ENCODE data around the gene RWDD1.

Gene RWDD1

DNA sequence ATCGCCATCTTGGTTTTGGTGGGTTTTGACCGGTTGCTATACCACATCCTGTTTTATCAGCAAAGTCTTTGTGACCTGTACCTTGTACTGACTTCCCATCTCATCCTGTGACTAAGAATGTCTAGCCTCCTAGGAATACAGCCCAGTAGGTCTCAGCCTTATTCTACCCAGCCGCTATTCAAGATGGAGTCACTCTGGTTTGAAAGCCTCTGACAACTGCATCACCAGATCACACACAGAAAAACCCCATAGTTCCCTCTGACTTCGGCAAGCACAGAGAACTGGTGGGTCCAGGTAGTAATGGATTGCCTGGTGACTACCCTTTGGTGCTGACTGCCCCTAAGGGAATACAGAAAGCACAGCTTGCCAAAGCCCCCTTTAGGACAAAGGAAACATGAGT is 34.6 kb downstream of the RWDD1 start:
- no peak for DNase-seq (ENCODE audit: low read depth, low spot score)

DNA sequence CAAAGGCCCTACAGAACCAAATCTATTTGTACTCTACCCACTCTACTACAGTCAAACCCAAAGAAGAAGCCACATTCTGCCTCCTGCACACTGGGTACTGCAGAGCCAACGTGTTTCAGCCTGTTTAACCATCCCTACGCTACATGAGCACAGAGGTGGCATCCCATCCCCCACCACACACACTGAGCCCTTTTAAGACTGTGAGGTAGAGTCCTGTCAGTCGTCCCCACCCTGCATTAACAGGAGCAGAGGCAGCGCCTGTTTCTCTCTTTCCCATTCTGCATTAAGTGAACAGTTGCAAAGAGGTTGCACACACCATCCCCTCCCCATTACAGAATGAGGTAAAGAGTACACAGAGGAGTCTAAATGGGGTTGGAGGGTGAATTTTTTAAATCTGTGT is 39.8 kb downstream of the RWDD1 start:
- DNase-seq (ENCODE audit: low read depth, low spot score): no peak

DNA sequence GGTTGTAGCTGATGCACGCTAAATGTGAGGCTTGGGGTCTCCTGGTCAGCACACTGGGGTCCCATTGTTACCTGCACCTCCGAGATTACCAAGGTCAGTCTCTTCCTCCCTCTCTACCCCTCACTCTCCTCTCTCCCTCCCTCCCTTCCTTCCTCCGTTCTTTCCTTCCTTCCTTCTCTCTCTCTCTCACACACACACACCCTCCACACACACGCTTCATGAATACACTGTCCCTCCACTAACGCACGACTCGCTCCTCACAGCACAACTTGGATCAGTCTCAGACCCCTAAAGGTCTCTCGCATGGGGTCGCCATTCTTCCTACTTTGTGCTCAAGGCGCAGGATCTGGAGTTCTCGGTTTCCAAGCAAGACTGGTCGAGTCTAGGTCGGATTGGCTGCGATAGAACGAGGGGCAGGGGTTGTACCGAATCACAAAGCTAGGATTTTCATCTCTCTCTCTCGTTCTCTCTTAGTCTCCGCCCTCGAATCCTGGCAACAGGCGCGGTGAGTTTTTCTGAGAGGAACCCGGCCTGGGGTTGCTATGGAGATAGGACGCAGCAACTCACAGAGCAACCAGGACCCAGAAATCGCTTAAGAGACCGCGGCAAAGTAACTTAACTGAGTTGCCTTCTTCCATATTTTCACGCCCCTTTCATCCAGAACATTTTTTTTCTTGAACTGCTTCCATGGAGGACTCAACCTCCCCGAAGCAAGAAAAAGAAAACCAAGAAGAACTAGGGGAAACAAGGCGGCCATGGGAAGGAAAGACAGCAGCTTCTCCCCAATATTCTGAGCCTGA is 44.8 kb downstream of the RWDD1 start, which contains the start of gene RSPH4A:
Gene RSPH4A, plus strand, starts transcription at position 543 of the 800 bp plus-strand sequence. Its CDS starts 145 bp downstream, at position 688.
- DNase-seq (ENCODE audit: low read depth, low spot score): peak; percentile 98

DNA sequence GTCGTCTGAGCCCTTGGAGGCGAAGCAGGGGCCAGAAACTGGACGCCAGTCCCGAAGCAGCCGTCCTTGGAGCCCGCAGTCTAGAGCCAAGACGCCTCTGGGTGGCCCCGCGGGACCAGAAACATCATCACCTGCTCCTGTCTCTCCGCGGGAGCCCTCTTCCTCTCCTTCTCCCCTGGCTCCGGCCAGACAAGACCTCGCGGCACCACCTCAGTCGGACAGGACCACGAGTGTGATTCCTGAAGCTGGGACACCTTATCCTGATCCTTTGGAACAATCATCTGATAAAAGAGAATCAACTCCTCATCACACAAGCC is 45.4 kb downstream of the RWDD1 start:
- DNase-seq (ENCODE audit: low read depth, low spot score): no peak

DNA sequence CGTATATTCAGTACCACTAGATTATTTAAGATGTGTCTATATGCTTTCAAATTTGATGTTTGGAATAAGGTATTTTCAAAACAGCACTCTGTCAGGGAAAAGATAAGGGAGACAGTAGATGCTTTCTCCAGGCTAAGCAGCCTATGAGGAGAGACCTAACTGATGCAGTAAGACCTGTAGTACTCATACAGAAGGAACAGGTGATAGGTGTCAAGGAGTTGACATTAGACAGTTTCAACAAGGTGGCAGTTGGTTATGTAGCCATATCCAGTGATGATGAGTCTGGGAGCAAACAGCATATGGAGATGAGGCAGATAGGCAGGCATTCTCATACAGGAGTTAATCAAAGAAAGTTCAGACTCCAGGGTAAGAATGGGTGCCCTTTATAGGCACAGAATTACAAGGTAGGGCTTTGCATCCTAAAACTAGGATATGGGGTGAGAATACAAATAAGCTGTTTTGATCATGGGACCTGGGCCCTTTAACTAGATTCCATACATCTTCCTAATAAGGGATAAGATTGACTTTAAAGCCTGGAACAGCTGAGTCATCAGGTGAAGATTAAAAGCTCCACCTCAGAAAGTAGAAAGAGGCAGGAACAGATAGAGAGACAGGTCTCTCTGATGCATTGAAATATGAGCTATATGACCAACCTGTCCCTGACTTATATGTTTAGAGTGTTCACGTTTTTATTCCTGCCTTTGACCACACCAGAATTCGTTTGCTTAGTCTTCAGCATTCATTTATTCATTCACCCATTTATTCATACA is 52.9 kb downstream of the RWDD1 start:
- no peak for DNase-seq (ENCODE audit: low read depth, low spot score)

DNA sequence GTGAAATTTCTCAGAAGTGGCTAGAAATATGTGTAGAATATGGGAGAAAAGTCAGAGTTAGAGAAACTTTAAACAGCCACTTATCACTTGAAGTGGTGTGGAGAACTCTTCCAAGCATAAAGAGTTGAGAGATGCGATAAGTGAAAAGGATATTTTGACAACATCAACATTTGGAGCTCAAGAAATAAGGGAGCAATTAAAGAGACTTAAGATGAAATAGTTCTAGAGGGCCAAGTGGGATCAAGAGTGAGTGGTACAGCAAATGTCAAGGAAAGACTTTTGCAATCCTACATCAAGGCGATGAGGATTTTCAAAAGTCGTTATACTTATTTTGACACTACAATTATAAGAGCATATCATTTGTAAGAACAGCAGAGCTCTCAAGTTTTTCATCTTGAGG is 54.6 kb downstream of the RWDD1 start:
- DNase-seq (ENCODE audit: low read depth, low spot score): no peak

DNA sequence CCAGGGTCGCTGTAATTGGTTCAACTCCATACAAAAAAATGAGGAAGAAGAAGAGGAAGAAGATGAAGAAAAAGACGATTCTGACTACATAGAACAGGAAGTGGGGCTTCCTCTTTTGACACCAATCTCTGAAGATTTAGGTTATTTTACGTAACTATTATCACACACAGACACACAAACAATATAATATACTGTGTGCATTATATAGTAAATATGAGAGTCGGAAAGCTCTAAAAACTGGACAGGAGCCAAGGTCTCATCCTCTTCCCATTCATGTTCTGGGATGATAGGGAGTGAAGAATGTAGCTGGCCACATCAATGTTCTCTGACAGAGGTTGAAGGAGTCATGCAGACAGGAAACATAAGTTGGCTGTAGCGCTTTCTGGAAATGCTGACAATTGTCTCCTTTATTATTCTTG is 58.3 kb downstream of the RWDD1 start:
- DNase-seq (ENCODE audit: low read depth, low spot score): no peak

DNA sequence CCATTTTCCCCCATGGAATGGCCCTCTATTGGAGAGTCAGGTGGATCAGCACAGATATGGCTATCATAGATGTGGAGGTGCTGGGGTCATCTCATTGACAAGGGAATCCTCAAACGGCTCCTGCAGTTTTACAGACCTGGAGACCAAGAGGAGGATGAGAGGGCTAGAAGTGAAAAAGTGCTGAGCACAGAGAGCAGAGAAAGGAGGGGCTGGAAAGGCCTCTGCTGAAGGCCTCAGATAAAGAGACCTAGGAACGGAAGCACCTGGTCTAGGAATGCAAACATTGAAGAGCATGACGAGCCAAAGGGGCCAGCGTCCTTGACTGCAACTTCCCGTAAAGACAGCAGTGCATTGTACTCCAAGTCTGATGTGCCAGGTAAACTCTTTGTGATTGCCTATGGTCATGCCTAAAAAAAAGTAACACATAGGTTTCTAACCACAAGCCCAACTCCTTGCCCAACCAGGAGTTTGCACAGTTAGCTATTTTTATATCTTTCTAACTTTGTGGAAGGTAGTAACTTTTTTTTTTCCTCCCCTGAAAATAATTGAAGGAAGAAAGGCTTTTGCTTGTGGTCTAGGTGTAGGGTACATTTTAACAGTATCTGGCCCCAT is 60.2 kb downstream of the RWDD1 start:
- DNase-seq (ENCODE audit: low read depth, low spot score): no peak

DNA sequence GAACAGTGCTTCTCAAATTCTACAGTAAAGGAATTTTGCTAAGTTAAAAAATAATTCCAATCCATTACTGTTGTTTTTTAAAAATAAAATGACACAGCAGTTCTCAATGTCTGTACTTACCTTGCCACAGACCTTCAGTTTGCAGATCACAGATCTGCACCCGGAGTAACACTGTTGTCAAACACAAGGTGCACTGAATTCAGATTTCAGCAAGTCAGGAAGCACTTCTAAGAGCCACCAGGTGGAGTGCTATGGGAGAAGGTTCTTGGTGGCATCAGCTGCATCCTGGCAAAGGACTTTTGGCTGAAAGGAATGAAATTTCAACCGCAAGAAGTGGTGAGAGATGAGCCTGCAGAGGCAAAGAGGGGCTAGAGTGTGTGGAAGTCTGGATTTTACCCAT is 62.4 kb downstream of the RWDD1 start:
- no peak for DNase-seq (ENCODE audit: low read depth, low spot score)
